ENCODE data around the gene PTPRF.
A peak's percentile ranks its signal among the peaks of the same experiment; 100 is the strongest.

Gene PTPRF

DNA sequence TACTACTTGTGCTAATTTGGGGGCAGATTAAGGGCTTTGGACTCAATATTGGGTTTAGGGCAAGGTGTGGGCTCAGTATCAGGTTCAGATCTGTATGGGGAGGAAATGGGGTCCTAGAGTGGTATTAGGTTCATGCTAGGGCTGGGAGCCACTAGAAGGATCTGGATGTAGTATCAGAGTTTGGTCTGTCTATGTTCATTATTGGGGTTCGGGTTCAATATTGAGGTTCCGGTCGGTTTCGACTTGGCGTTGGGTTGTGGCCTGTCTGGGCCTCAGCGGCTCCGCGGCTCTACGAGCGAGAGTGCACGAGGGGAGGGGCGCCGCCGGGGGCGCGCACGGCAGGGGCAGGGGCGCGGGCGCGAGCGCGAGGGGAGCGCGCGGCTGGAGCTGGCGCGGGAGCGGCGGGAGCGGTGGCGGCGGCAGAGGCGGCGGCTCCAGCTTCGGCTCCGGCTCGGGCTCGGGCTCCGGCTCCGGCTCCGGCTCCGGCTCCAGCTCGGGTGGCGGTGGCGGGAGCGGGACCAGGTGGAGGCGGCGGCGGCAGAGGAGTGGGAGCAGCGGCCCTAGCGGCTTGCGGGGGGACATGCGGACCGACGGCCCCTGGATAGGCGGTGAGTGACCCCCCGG, at the start of gene PTPRF:
Gene PTPRF, plus strand, starts transcription at position 401 of the 624 bp plus-strand sequence. CDS start 14,193 bp downstream, outside the sequence.
- peaks cover 0 to 54% (median 38%) of the 10 kb centered on the region in 5 donors for H3K4me1 ChIP-seq (ENCODE audit: control insufficient read depth in 5 of 5, insufficient read depth in 5 of 5, low read length in 5 of 5)
- peaks cover 0 to 8% (median 0%) of the 10 kb centered on the region in 5 donors for H3K27me3 ChIP-seq (ENCODE audit: control insufficient read depth in 5 of 5, insufficient read depth in 4 of 5, low read length in 5 of 5)
- no peaks in the 10 kb centered on the region for H3K36me3 ChIP-seq (ENCODE audit: control insufficient read depth in 5 of 5, insufficient read depth in 5 of 5, low read length in 5 of 5)
- H3K9me3 ChIP-seq (ENCODE audit: control insufficient read depth in 5 of 5, low read length in 5 of 5): no peaks in the 10 kb centered on the region
- H3K27ac ChIP-seq (ENCODE audit: low read depth, low read length): peak within 1 kb of the TSS; percentile 81
- H3K9ac ChIP-seq (ENCODE audit: low read length in 5 of 5): peak within 1 kb of the TSS; percentile 48 to 82 (median 65)
- peak within 1 kb of the TSS; percentile 68 to 85 (median 76) for H3K4me3 ChIP-seq (ENCODE audit: low read depth in 1 of 5, low read length in 5 of 5)

DNA sequence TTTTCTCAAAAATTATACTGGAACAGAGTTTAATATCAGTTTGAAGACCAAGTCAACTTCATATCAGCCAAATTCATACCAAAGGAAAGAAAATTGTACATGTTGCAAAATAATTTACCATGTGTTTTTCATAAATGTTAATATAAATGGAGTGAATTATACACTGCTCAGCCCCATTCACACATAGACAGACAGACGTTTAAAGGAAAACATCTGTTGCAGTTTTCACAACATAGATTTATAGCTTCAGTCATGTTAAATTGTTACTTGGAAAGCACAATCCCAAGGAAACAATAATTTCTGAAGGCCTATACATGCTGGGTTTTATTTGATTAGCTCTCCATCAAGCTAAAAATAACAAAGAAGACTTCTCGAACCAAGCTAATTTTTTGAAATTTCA, 49.2 kb upstream of the PTPRF start:
- no peak overlapping the region for H3K9ac ChIP-seq (ENCODE audit: low read length in 5 of 5)
- no peaks in the 10 kb centered on the region for H3K36me3 ChIP-seq (ENCODE audit: control insufficient read depth in 5 of 5, insufficient read depth in 5 of 5, low read length in 5 of 5)
- no peak overlapping the region for H3K4me3 ChIP-seq (ENCODE audit: low read depth in 1 of 5, low read length in 5 of 5)
- H3K27me3 ChIP-seq (ENCODE audit: control insufficient read depth in 5 of 5, insufficient read depth in 4 of 5, low read length in 5 of 5): no peaks in the 10 kb centered on the region
- H3K9me3 ChIP-seq (ENCODE audit: control insufficient read depth in 5 of 5, low read length in 5 of 5): no peaks in the 10 kb centered on the region
- H3K27ac ChIP-seq (ENCODE audit: low read depth, low read length): no peak overlapping the region
- H3K4me1 ChIP-seq (ENCODE audit: control insufficient read depth in 5 of 5, insufficient read depth in 5 of 5, low read length in 5 of 5): no peaks in the 10 kb centered on the region

GRCh38 chr1:43482215-43482614, 48.5 kb upstream of the PTPRF start:
- Histone ChIP-seq H3K36me3 (ENCODE audit: control insufficient read depth in 5 of 5, insufficient read depth in 5 of 5, low read length in 5 of 5) (no peaks in the 10 kb centered on the region), H3K27ac (ENCODE audit: low read depth, low read length) (no peak overlapping the region), H3K9ac (ENCODE audit: low read length in 5 of 5) (no peak overlapping the region), H3K4me3 (ENCODE audit: low read depth in 1 of 5, low read length in 5 of 5) (no peak overlapping the region), H3K27me3 (ENCODE audit: control insufficient read depth in 5 of 5, insufficient read depth in 4 of 5, low read length in 5 of 5) (no peaks in the 10 kb centered on the region), H3K4me1 (ENCODE audit: control insufficient read depth in 5 of 5, insufficient read depth in 5 of 5, low read length in 5 of 5) (no peaks in the 10 kb centered on the region), H3K9me3 (ENCODE audit: control insufficient read depth in 5 of 5, low read length in 5 of 5) (no peaks in the 10 kb centered on the region)

DNA sequence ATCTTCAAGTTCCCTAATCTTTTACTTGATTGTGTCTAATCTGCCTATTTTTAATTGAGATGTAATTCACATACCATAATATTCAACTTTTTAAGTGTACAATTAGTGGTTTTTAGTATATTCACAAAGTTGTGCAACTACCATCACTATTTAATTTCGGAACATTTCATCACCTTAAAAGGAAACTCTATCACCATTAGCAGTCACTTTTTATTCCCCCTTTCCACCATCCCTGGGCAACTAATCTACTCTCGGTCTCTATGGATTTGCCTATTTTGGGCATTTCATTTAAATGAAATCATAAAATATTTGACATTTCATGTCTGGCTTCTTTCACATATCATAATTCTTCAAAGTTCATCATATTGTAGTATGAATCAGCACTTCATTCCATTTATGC, 46.3 kb upstream of the PTPRF start:
- H3K4me3 ChIP-seq (ENCODE audit: low read depth in 1 of 5, low read length in 5 of 5): no peak overlapping the region
- H3K4me1 ChIP-seq (ENCODE audit: control insufficient read depth in 5 of 5, insufficient read depth in 5 of 5, low read length in 5 of 5): no peaks in the 10 kb centered on the region
- H3K27ac ChIP-seq (ENCODE audit: low read depth, low read length): no peak overlapping the region
- peaks cover 0 to 14% (median 6%) of the 10 kb centered on the region in 5 donors for H3K9me3 ChIP-seq (ENCODE audit: control insufficient read depth in 5 of 5, low read length in 5 of 5)
- no peaks in the 10 kb centered on the region for H3K36me3 ChIP-seq (ENCODE audit: control insufficient read depth in 5 of 5, insufficient read depth in 5 of 5, low read length in 5 of 5)
- H3K27me3 ChIP-seq (ENCODE audit: control insufficient read depth in 5 of 5, insufficient read depth in 4 of 5, low read length in 5 of 5): no peaks in the 10 kb centered on the region
- no peak overlapping the region for H3K9ac ChIP-seq (ENCODE audit: low read length in 5 of 5)

DNA sequence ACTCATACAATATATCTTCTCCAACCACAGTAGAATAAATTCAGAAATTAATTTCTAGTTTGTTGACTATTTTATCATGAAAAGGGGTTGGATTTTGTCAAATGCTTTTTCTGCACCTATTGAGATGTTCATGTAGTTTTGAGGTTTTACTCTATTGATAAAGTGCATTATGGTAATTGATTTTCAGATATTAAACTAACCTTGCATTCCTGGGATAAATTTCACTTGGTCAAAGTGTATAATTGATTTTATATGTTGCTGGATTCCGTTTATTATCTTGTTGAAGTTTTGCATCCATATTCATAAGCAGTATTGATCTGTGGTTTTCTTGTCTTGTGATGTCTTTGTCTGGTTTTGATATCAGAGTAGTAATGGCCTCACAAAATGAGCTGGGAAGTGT, 42.5 kb upstream of the PTPRF start:
- no peak overlapping the region for H3K9ac ChIP-seq (ENCODE audit: low read length in 5 of 5)
- H3K9me3 ChIP-seq (ENCODE audit: control insufficient read depth in 5 of 5, low read length in 5 of 5): peaks cover 0 to 22% (median 17%) of the 10 kb centered on the region in 5 donors
- H3K4me1 ChIP-seq (ENCODE audit: control insufficient read depth in 5 of 5, insufficient read depth in 5 of 5, low read length in 5 of 5): peaks cover 0 to 5% (median 4%) of the 10 kb centered on the region in 5 donors
- no peak overlapping the region for H3K27ac ChIP-seq (ENCODE audit: low read depth, low read length)
- H3K36me3 ChIP-seq (ENCODE audit: control insufficient read depth in 5 of 5, insufficient read depth in 5 of 5, low read length in 5 of 5): no peaks in the 10 kb centered on the region
- no peak overlapping the region for H3K4me3 ChIP-seq (ENCODE audit: low read depth in 1 of 5, low read length in 5 of 5)
- no peaks in the 10 kb centered on the region for H3K27me3 ChIP-seq (ENCODE audit: control insufficient read depth in 5 of 5, insufficient read depth in 4 of 5, low read length in 5 of 5)

GRCh38 chr1:43491061-43491460, 39.6 kb upstream of the PTPRF start:
- no peaks in the 10 kb centered on the region for H3K36me3 ChIP-seq (ENCODE audit: control insufficient read depth in 5 of 5, insufficient read depth in 5 of 5, low read length in 5 of 5)
- H3K27me3 ChIP-seq (ENCODE audit: control insufficient read depth in 5 of 5, insufficient read depth in 4 of 5, low read length in 5 of 5): no peaks in the 10 kb centered on the region
- no peak overlapping the region for H3K9ac ChIP-seq (ENCODE audit: low read length in 5 of 5)
- H3K4me3 ChIP-seq (ENCODE audit: low read depth in 1 of 5, low read length in 5 of 5): no peak overlapping the region
- peaks cover 0 to 18% (median 14%) of the 10 kb centered on the region in 5 donors for H3K4me1 ChIP-seq (ENCODE audit: control insufficient read depth in 5 of 5, insufficient read depth in 5 of 5, low read length in 5 of 5)
- peaks cover 0 to 22% (median 17%) of the 10 kb centered on the region in 5 donors for H3K9me3 ChIP-seq (ENCODE audit: control insufficient read depth in 5 of 5, low read length in 5 of 5)
- no peak overlapping the region for H3K27ac ChIP-seq (ENCODE audit: low read depth, low read length)

- Histone ChIP-seq H3K27me3 (ENCODE audit: control insufficient read depth in 5 of 5, insufficient read depth in 4 of 5, low read length in 5 of 5) (no peaks in the 10 kb centered on the region), H3K9me3 (ENCODE audit: control insufficient read depth in 5 of 5, low read length in 5 of 5) (peaks cover 0 to 19% (median 15%) of the 10 kb centered on the region in 5 donors), H3K36me3 (ENCODE audit: control insufficient read depth in 5 of 5, insufficient read depth in 5 of 5, low read length in 5 of 5) (no peaks in the 10 kb centered on the region), H3K4me1 (ENCODE audit: control insufficient read depth in 5 of 5, insufficient read depth in 5 of 5, low read length in 5 of 5) (peaks cover 0 to 18% (median 14%) of the 10 kb centered on the region in 5 donors), H3K27ac (ENCODE audit: low read depth, low read length) (no peak overlapping the region), H3K4me3 (ENCODE audit: low read depth in 1 of 5, low read length in 5 of 5) (no peak overlapping the region), H3K9ac (ENCODE audit: low read length in 5 of 5) (no peak overlapping the region)
Measured at GRCh38 chr1:43492826-43493225, 37.9 kb upstream of the PTPRF start.

- Histone ChIP-seq H3K9ac (ENCODE audit: low read length in 5 of 5) (peak overlapping the region in 2 of 5 donors; percentile 21 to 36), H3K27me3 (ENCODE audit: control insufficient read depth in 5 of 5, insufficient read depth in 4 of 5, low read length in 5 of 5) (no peaks in the 10 kb centered on the region), H3K4me3 (ENCODE audit: low read depth in 1 of 5, low read length in 5 of 5) (no peak overlapping the region), H3K4me1 (ENCODE audit: control insufficient read depth in 5 of 5, insufficient read depth in 5 of 5, low read length in 5 of 5) (peaks cover 0 to 18% (median 14%) of the 10 kb centered on the region in 5 donors), H3K27ac (ENCODE audit: low read depth, low read length) (peak overlapping the region; percentile 35), H3K9me3 (ENCODE audit: control insufficient read depth in 5 of 5, low read length in 5 of 5) (peaks cover 0 to 16% (median 8%) of the 10 kb centered on the region in 5 donors), H3K36me3 (ENCODE audit: control insufficient read depth in 5 of 5, insufficient read depth in 5 of 5, low read length in 5 of 5) (no peaks in the 10 kb centered on the region)
Measured at GRCh38 chr1:43493661-43494450, 36.8 kb upstream of the PTPRF start.

- Histone ChIP-seq H3K36me3 (ENCODE audit: control insufficient read depth in 5 of 5, insufficient read depth in 5 of 5, low read length in 5 of 5) (no peaks in the 10 kb centered on the region), H3K9me3 (ENCODE audit: control insufficient read depth in 5 of 5, low read length in 5 of 5) (peaks cover 0 to 14% (median 6%) of the 10 kb centered on the region in 5 donors), H3K9ac (ENCODE audit: low read length in 5 of 5) (no peak overlapping the region), H3K4me3 (ENCODE audit: low read depth in 1 of 5, low read length in 5 of 5) (no peak overlapping the region), H3K27ac (ENCODE audit: low read depth, low read length) (no peak overlapping the region), H3K4me1 (ENCODE audit: control insufficient read depth in 5 of 5, insufficient read depth in 5 of 5, low read length in 5 of 5) (peaks cover 0 to 18% (median 14%) of the 10 kb centered on the region in 5 donors), H3K27me3 (ENCODE audit: control insufficient read depth in 5 of 5, insufficient read depth in 4 of 5, low read length in 5 of 5) (no peaks in the 10 kb centered on the region)
Measured at GRCh38 chr1:43495204-43495603, 35.5 kb upstream of the PTPRF start.

DNA sequence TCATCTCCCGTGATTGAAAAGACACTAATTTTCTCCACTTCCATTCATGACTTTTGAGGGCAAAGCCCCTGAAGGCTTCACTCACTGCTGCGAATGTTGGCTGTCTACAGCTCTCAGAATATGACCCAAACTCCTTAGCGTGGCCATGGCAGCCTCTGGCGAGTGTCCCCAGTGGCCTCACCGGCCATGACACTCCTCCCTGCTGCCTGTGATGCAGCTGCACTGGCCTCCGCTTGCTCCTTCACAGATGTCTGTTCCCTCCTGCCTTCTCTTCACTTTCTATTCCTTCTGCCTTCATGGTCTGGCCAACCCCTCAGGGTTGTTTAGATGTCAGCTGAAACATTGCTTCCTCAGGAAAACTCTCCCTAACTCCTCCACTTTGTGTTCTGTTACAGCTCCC, 30.8 kb upstream of the PTPRF start:
- no peak overlapping the region for H3K9ac ChIP-seq (ENCODE audit: low read length in 5 of 5)
- no peak overlapping the region for H3K4me3 ChIP-seq (ENCODE audit: low read depth in 1 of 5, low read length in 5 of 5)
- H3K27me3 ChIP-seq (ENCODE audit: control insufficient read depth in 5 of 5, insufficient read depth in 4 of 5, low read length in 5 of 5): no peaks in the 10 kb centered on the region
- no peaks in the 10 kb centered on the region for H3K4me1 ChIP-seq (ENCODE audit: control insufficient read depth in 5 of 5, insufficient read depth in 5 of 5, low read length in 5 of 5)
- H3K36me3 ChIP-seq (ENCODE audit: control insufficient read depth in 5 of 5, insufficient read depth in 5 of 5, low read length in 5 of 5): no peaks in the 10 kb centered on the region
- no peaks in the 10 kb centered on the region for H3K9me3 ChIP-seq (ENCODE audit: control insufficient read depth in 5 of 5, low read length in 5 of 5)
- H3K27ac ChIP-seq (ENCODE audit: low read depth, low read length): no peak overlapping the region
